ENCODE results near the gene PITPNM3.

- TF ChIP-seq CTCF (conservative IDR thresholded peaks at IDR 0.05 in 1 of 2, IDR thresholded peaks at IDR 0.05 in 1 of 2; ENCODE audit: low read depth in 1 of 2, low read length in 2 of 2) (no peak), EZH2 (IDR thresholded peaks at IDR 0.05; ENCODE audit: low read length, missing control alignments) (no peak)
These were observed 58.0 kb downstream of the PITPNM3 start for GRCh38 chr17:6498356-6498755.

All from fibroblast of lung (primary cell).